ENCODE results near the gene BFSP1.
A peak's percentile ranks its signal among the peaks of the same experiment; 100 is the strongest.

Gene BFSP1

DNA sequence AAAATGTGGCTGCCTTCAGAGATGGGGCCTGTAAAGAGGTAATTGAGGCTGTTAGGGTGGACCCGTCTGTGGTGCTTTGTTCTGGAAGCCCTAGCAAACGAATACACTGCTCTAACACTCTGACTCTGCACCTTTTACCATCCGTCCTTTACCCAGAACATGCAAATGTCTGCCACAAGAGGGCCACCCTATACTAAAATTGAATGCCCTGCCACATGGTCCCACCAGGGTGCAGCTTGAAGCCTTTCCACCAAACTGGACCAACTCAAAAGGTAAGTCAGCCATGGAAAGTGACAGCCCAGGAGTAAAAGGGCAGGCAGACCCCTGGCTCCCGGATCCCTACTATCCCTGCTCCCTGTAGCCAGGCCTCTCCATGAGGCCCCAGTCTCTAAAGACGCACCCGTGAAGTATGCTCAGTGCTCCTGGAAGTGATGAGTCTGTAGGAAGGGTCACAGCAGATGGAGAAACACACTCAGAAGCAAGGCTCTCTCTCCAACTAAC, 5.8 kb upstream of the BFSP1 start:
- Histone ChIP-seq H3K9me3 (ENCODE audit: insufficient read depth, low read depth, low read length) (no peaks in the 10 kb centered on the region), H3K27ac (ENCODE audit: low read depth, low read length) (no peak overlapping the region), H3K27me3 (ENCODE audit: insufficient read depth, low read length) (no peaks in the 10 kb centered on the region), H3K9ac (ENCODE audit: low read depth, low read length) (no peak overlapping the region), H3K4me1 (ENCODE audit: insufficient read depth, low read length) (peaks cover 13% of the 10 kb centered on the region), H3K4me3 (ENCODE audit: low read length) (no peak overlapping the region), H3K36me3 (ENCODE audit: insufficient read depth, low read length) (no peaks in the 10 kb centered on the region)
- 27% methylated on average over 6 of the region's 6 CpGs for WGBS

- Histone ChIP-seq H3K4me3 (ENCODE audit: low read length) (no peak overlapping the region; the same call in 1 of the 2 replicates), H3K9ac (ENCODE audit: low read depth, low read length) (no peak overlapping the region), H3K4me1 (ENCODE audit: insufficient read depth, low read length) (peaks cover 18% of the 10 kb centered on the region), H3K27ac (ENCODE audit: low read depth, low read length) (peak overlapping the region; percentile 71), H3K36me3 (ENCODE audit: insufficient read depth, low read length) (no peaks in the 10 kb centered on the region), H3K9me3 (ENCODE audit: insufficient read depth, low read depth, low read length) (no peaks in the 10 kb centered on the region), H3K27me3 (ENCODE audit: insufficient read depth, low read length) (peaks cover 27% of the 10 kb centered on the region)
- WGBS: 73% methylated on average over 3 of the region's 3 CpGs
Measured at GRCh38 chr20:17534077-17534476, 2.9 kb upstream of the BFSP1 start.

DNA sequence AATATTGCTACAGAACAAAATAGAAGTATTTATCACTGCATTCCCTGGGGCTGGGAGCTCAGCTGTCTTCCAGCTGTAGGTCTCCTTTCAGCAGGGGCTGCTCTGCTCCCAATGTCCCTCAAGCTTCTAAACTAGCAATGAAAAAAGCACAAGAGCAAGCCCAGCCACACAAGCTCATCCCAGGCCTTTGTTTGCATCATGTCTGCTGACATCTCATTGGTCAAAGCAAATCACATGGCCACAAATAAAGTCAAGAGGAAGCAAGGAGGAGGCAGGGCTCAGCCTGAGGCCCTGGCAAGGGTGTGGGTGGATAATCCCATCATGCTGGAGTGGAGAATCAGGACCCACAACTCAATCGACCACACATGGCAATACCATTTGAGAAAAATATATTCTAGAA, 2.2 kb upstream of the BFSP1 start:
- Histone ChIP-seq H3K27ac (ENCODE audit: low read depth, low read length) (peak overlapping the region; percentile 71), H3K27me3 (ENCODE audit: insufficient read depth, low read length) (peaks cover 32% of the 10 kb centered on the region), H3K9me3 (ENCODE audit: insufficient read depth, low read depth, low read length) (no peaks in the 10 kb centered on the region), H3K4me1 (ENCODE audit: insufficient read depth, low read length) (peaks cover 18% of the 10 kb centered on the region), H3K9ac (ENCODE audit: low read depth, low read length) (no peak overlapping the region), H3K4me3 (ENCODE audit: low read length) (no peak overlapping the region), H3K36me3 (ENCODE audit: insufficient read depth, low read length) (no peaks in the 10 kb centered on the region)
- WGBS: 18% methylated on average over 1 of the region's 1 CpG

GRCh38 chr20:17531665-17532025, 466 bp upstream of the BFSP1 start:
- Histone ChIP-seq H3K36me3 (ENCODE audit: insufficient read depth, low read length) (no peaks in the 10 kb centered on the region), H3K4me1 (ENCODE audit: insufficient read depth, low read length) (peaks cover 16% of the 10 kb centered on the region), H3K27me3 (ENCODE audit: insufficient read depth, low read length) (peaks cover 37% of the 10 kb centered on the region), H3K9ac (ENCODE audit: low read depth, low read length) (peak overlapping the region; percentile 89), H3K9me3 (ENCODE audit: insufficient read depth, low read depth, low read length) (no peaks in the 10 kb centered on the region), H3K4me3 (ENCODE audit: low read length) (peak overlapping the region; percentile 68), H3K27ac (ENCODE audit: low read depth, low read length) (peak overlapping the region; percentile 87; the same call in 1 of the 2 replicates)
- WGBS: 46% methylated on average over 5 of the region's 5 CpGs

- peaks cover 16% of the 10 kb centered on the region for H3K4me1 ChIP-seq (ENCODE audit: insufficient read depth, low read length)
- peak overlapping the region; percentile 68 for H3K4me3 ChIP-seq (ENCODE audit: low read length)
- H3K9me3 ChIP-seq (ENCODE audit: insufficient read depth, low read depth, low read length): no peaks in the 10 kb centered on the region
- 83% methylated on average over 7 of the region's 7 CpGs for WGBS
- H3K27ac ChIP-seq (ENCODE audit: low read depth, low read length): no peak overlapping the region
- no peaks in the 10 kb centered on the region for H3K36me3 ChIP-seq (ENCODE audit: insufficient read depth, low read length)
- H3K9ac ChIP-seq (ENCODE audit: low read depth, low read length): no peak overlapping the region
- H3K27me3 ChIP-seq (ENCODE audit: insufficient read depth, low read length): peaks cover 37% of the 10 kb centered on the region
Measured at GRCh38 chr20:17530153-17530552, 1.0 kb downstream of the BFSP1 start.

GRCh38 chr20:17529586-17529985, 1.6 kb downstream of the BFSP1 start:
- Histone ChIP-seq H3K27ac (ENCODE audit: low read depth, low read length) (no peak overlapping the region), H3K27me3 (ENCODE audit: insufficient read depth, low read length) (peaks cover 39% of the 10 kb centered on the region), H3K9ac (ENCODE audit: low read depth, low read length) (no peak overlapping the region), H3K4me1 (ENCODE audit: insufficient read depth, low read length) (peaks cover 16% of the 10 kb centered on the region), H3K36me3 (ENCODE audit: insufficient read depth, low read length) (no peaks in the 10 kb centered on the region), H3K4me3 (ENCODE audit: low read length) (no peak overlapping the region), H3K9me3 (ENCODE audit: insufficient read depth, low read depth, low read length) (no peaks in the 10 kb centered on the region)

GRCh38 chr20:17525650-17526049, 5.5 kb downstream of the BFSP1 start:
- H3K9ac ChIP-seq (ENCODE audit: low read depth, low read length): no peak overlapping the region
- H3K36me3 ChIP-seq (ENCODE audit: insufficient read depth, low read length): no peaks in the 10 kb centered on the region
- peaks cover 27% of the 10 kb centered on the region for H3K27me3 ChIP-seq (ENCODE audit: insufficient read depth, low read length)
- H3K9me3 ChIP-seq (ENCODE audit: insufficient read depth, low read depth, low read length): no peaks in the 10 kb centered on the region
- 0 out of 2 replicates have a peak, but pooled peaks cover 3% of the 10 kb centered on the region for H3K4me1 ChIP-seq (ENCODE audit: insufficient read depth, low read length)
- H3K4me3 ChIP-seq (ENCODE audit: low read length): no peak overlapping the region; the same call in 1 of the 2 replicates
- H3K27ac ChIP-seq (ENCODE audit: low read depth, low read length): no peak overlapping the region

- H3K36me3 ChIP-seq (ENCODE audit: insufficient read depth, low read length): no peaks in the 10 kb centered on the region
- 0 out of 2 replicates have a peak, but pooled peaks cover 7% of the 10 kb centered on the region for H3K4me1 ChIP-seq (ENCODE audit: insufficient read depth, low read length)
- no peak overlapping the region for H3K27ac ChIP-seq (ENCODE audit: low read depth, low read length)
- no peak overlapping the region for H3K4me3 ChIP-seq (ENCODE audit: low read length)
- H3K9me3 ChIP-seq (ENCODE audit: insufficient read depth, low read depth, low read length): no peaks in the 10 kb centered on the region
- H3K27me3 ChIP-seq (ENCODE audit: insufficient read depth, low read length): peaks cover 22% of the 10 kb centered on the region
- WGBS: 94% methylated on average over 4 of the region's 5 CpGs
- no peak overlapping the region for H3K9ac ChIP-seq (ENCODE audit: low read depth, low read length)
Measured at GRCh38 chr20:17525132-17525531, 6.0 kb downstream of the BFSP1 start.

- no peak overlapping the region for H3K27ac ChIP-seq (ENCODE audit: low read depth, low read length)
- H3K4me1 ChIP-seq (ENCODE audit: insufficient read depth, low read length): 0 out of 2 replicates have a peak, but pooled peaks cover 7% of the 10 kb centered on the region
- no peak overlapping the region for H3K4me3 ChIP-seq (ENCODE audit: low read length)
- no peak overlapping the region for H3K9ac ChIP-seq (ENCODE audit: low read depth, low read length)
- H3K9me3 ChIP-seq (ENCODE audit: insufficient read depth, low read depth, low read length): no peaks in the 10 kb centered on the region
- H3K27me3 ChIP-seq (ENCODE audit: insufficient read depth, low read length): peaks cover 16% of the 10 kb centered on the region; the same call in 1 of the 2 replicates
- WGBS: 93% methylated on average over 8 of the region's 8 CpGs
- H3K36me3 ChIP-seq (ENCODE audit: insufficient read depth, low read length): no peaks in the 10 kb centered on the region
Measured at GRCh38 chr20:17524560-17524959, 6.6 kb downstream of the BFSP1 start.

DNA sequence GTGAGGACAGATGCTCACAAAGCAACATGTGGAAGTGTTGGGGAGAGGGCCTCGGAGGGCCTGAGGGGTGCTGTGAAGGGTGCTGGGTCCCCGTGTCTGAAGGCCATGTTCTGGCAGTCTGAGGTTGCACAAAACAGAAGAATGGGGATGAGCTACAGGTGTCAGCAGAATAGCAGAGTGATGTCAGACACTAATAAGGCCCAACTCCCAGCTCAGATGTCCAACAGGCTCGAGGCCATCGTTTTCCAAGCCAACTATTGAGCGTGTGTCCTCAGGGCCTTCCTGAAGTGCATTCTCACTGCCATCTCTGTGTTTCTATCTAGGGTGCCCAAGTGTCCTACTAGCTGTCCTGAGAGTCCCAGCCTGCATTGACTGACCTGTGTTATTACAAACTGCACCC, 7.9 kb downstream of the BFSP1 start:
- Histone ChIP-seq H3K36me3 (ENCODE audit: insufficient read depth, low read length) (no peaks in the 10 kb centered on the region), H3K27ac (ENCODE audit: low read depth, low read length) (no peak overlapping the region), H3K27me3 (ENCODE audit: insufficient read depth, low read length) (peaks cover 6% of the 10 kb centered on the region; the same call in 1 of the 2 replicates), H3K9me3 (ENCODE audit: insufficient read depth, low read depth, low read length) (no peaks in the 10 kb centered on the region), H3K4me1 (ENCODE audit: insufficient read depth, low read length) (0 out of 2 replicates have a peak, but pooled peaks cover 7% of the 10 kb centered on the region), H3K9ac (ENCODE audit: low read depth, low read length) (no peak overlapping the region), H3K4me3 (ENCODE audit: low read length) (no peak overlapping the region)
- WGBS: 92% methylated on average over 5 of the region's 5 CpGs

- Histone ChIP-seq H3K9ac (ENCODE audit: low read depth, low read length) (no peak overlapping the region), H3K4me1 (ENCODE audit: insufficient read depth, low read length) (0 out of 2 replicates have a peak, but pooled peaks cover 7% of the 10 kb centered on the region), H3K36me3 (ENCODE audit: insufficient read depth, low read length) (no peaks in the 10 kb centered on the region), H3K27ac (ENCODE audit: low read depth, low read length) (no peak overlapping the region), H3K9me3 (ENCODE audit: insufficient read depth, low read depth, low read length) (no peaks in the 10 kb centered on the region), H3K27me3 (ENCODE audit: insufficient read depth, low read length) (0 out of 2 replicates have a peak, but pooled peaks cover 2% of the 10 kb centered on the region), H3K4me3 (ENCODE audit: low read length) (no peak overlapping the region)
- 86% methylated on average over 3 of the region's 3 CpGs for WGBS
Measured at GRCh38 chr20:17522528-17522927, 8.7 kb downstream of the BFSP1 start.

GRCh38 chr20:17520583-17520982, 10.6 kb downstream of the BFSP1 start:
- 65% methylated on average over 2 of the region's 3 CpGs for WGBS
- Histone ChIP-seq H3K36me3 (ENCODE audit: insufficient read depth, low read length) (no peaks in the 10 kb centered on the region), H3K9ac (ENCODE audit: low read depth, low read length) (no peak overlapping the region), H3K27ac (ENCODE audit: low read depth, low read length) (no peak overlapping the region), H3K4me3 (ENCODE audit: low read length) (no peak overlapping the region), H3K9me3 (ENCODE audit: insufficient read depth, low read depth, low read length) (no peaks in the 10 kb centered on the region), H3K27me3 (ENCODE audit: insufficient read depth, low read length) (0 out of 2 replicates have a peak, but pooled peaks cover 2% of the 10 kb centered on the region), H3K4me1 (ENCODE audit: insufficient read depth, low read length) (0 out of 2 replicates have a peak, but pooled peaks cover 7% of the 10 kb centered on the region)
